Measurements from ENCODE around the gene GTPBP10.

GTPBP10 gene

GRCh38 chr7:90383422-90383821 lies 36.9 kb downstream of the GTPBP10 start:
- DNase-seq: no peak

- no peak for DNase-seq
These were observed 37.3 kb downstream of the GTPBP10 start for GRCh38 chr7:90383861-90384260.

GRCh38 chr7:90384433-90384832 lies 37.9 kb downstream of the GTPBP10 start:
- DNase-seq: no peak

GRCh38 chr7:90387470-90388240 lies 41.1 kb downstream of the GTPBP10 start:
- DNase-seq: no peak

- DNase-seq: no peak
These were observed 44.4 kb downstream of the GTPBP10 start for GRCh38 chr7:90390926-90391325.

- DNase-seq: no peak
These were observed 45.0 kb downstream of the GTPBP10 start for GRCh38 chr7:90391488-90391887.

GRCh38 chr7:90396420-90396819 lies 49.9 kb downstream of the GTPBP10 start:
- DNase-seq: no peak

GRCh38 chr7:90401989-90402388 lies 55.5 kb downstream of the GTPBP10 start:
- DNase-seq: peak; percentile 12

GRCh38 chr7:90402785-90403173 lies 56.3 kb downstream of the GTPBP10 start:
- DNase-seq: no peak

GRCh38 chr7:90403174-90404113 lies 56.9 kb downstream of the GTPBP10 start, which contains the start of gene CLDN12:
Gene CLDN12, plus strand, starts transcription at chr7:90403461. Its CDS starts 9,216 bp downstream, at chr7:90412677.
- peak; percentile 79 for DNase-seq

GRCh38 chr7:90404777-90405176 lies 58.3 kb downstream of the GTPBP10 start:
- no peak for DNase-seq

GRCh38 chr7:90407484-90407821 lies 60.9 kb downstream of the GTPBP10 start:
- no peak for DNase-seq

- no peak for DNase-seq
These were observed 61.6 kb downstream of the GTPBP10 start for GRCh38 chr7:90408142-90408541.

- DNase-seq: no peak
These were observed 63.2 kb downstream of the GTPBP10 start for GRCh38 chr7:90409667-90410066.

- no peak for DNase-seq
These were observed 65.0 kb downstream of the GTPBP10 start for GRCh38 chr7:90411510-90411909.

GRCh38 chr7:90412458-90413184 lies 66.1 kb downstream of the GTPBP10 start:
- no peak for DNase-seq

- no peak for DNase-seq
These were observed 66.6 kb downstream of the GTPBP10 start for GRCh38 chr7:90413185-90413528.

GRCh38 chr7:90421651-90422050 lies 75.1 kb downstream of the GTPBP10 start:
- DNase-seq: no peak

- no peak for DNase-seq
These were observed 78.2 kb downstream of the GTPBP10 start for GRCh38 chr7:90424720-90425119.

- no peak for DNase-seq
These were observed 78.9 kb downstream of the GTPBP10 start for GRCh38 chr7:90425376-90425775.

GRCh38 chr7:90430614-90431460 lies 84.3 kb downstream of the GTPBP10 start:
- DNase-seq: no peak

GRCh38 chr7:90432752-90433151 lies 86.2 kb downstream of the GTPBP10 start:
- DNase-seq: no peak

Measured in NCI-H446 treated with DMSO at 0.1 percent for 48 hours (cell line).